ENCODE data around the gene HTN1.

HTN1 gene

GRCh38 chr4:70059149-70059548 is 8.9 kb downstream of the HTN1 start:
- Histone ChIP-seq H3K9ac (no peak overlapping the region), H3K4me3 (ENCODE audit: low read depth, low read length) (no peak overlapping the region), H3K27me3 (ENCODE audit: control insufficient read depth, insufficient read depth, low read length) (no peaks in the 10 kb centered on the region), H3K9me3 (ENCODE audit: control insufficient read depth, low read length) (no peaks in the 10 kb centered on the region), H3K4me1 (no peaks in the 10 kb centered on the region), H3K4me2 (ENCODE audit: low read length) (no peak overlapping the region), H3K36me3 (ENCODE audit: control insufficient read depth, insufficient read depth, low read length) (no peaks in the 10 kb centered on the region), H2AFZ (no peak overlapping the region), H3K27ac (no peak overlapping the region), H3K79me2 (no peaks in the 10 kb centered on the region)
- no peak for TF ChIP-seq CTCF (IDR thresholded peaks at IDR 0.05)

GRCh38 chr4:70062000-70062399 is 11.8 kb downstream of the HTN1 start:
- Histone ChIP-seq H3K4me3 (ENCODE audit: low read depth, low read length) (no peak overlapping the region), H3K27me3 (ENCODE audit: control insufficient read depth, insufficient read depth, low read length) (no peaks in the 10 kb centered on the region), H3K36me3 (ENCODE audit: control insufficient read depth, insufficient read depth, low read length) (no peaks in the 10 kb centered on the region), H3K4me2 (ENCODE audit: low read length) (no peak overlapping the region), H3K27ac (no peak overlapping the region), H3K4me1 (no peaks in the 10 kb centered on the region), H2AFZ (no peak overlapping the region), H3K79me2 (no peaks in the 10 kb centered on the region), H3K9ac (no peak overlapping the region), H3K9me3 (ENCODE audit: control insufficient read depth, low read length) (no peaks in the 10 kb centered on the region)
- no peak for TF ChIP-seq CTCF (IDR thresholded peaks at IDR 0.05)

- H3K27me3 ChIP-seq (ENCODE audit: control insufficient read depth, insufficient read depth, low read length) = no peaks in the 10 kb centered on the region
These were observed 30.0 kb downstream of the HTN1 start for GRCh38 chr4:70080205-70080604.

GRCh38 chr4:70099206-70099605 is 49.0 kb downstream of the HTN1 start:
- no peak overlapping the region for H3K9ac ChIP-seq
- H3K27me3 ChIP-seq (ENCODE audit: control insufficient read depth, insufficient read depth, low read length) = no peaks in the 10 kb centered on the region
- H3K4me2 ChIP-seq (ENCODE audit: low read length) = no peak overlapping the region
- H3K36me3 ChIP-seq (ENCODE audit: control insufficient read depth, insufficient read depth, low read length) = no peaks in the 10 kb centered on the region
- no peak overlapping the region for H3K27ac ChIP-seq
- no peak for TF ChIP-seq CTCF (IDR thresholded peaks at IDR 0.05)
- H3K4me1 ChIP-seq = no peaks in the 10 kb centered on the region
- no peak overlapping the region for H2AFZ ChIP-seq
- no peaks in the 10 kb centered on the region for H3K9me3 ChIP-seq (ENCODE audit: control insufficient read depth, low read length)
- no peak overlapping the region for H3K4me3 ChIP-seq (ENCODE audit: low read depth, low read length)
- H3K79me2 ChIP-seq = no peaks in the 10 kb centered on the region

More at GRCh38 chr4:70080205-70080604, 30.0 kb downstream of the HTN1 start:
- Histone ChIP-seq H3K79me2 (no peaks in the 10 kb centered on the region), H3K36me3 (ENCODE audit: control insufficient read depth, insufficient read depth, low read length) (no peaks in the 10 kb centered on the region), H3K4me3 (ENCODE audit: low read depth, low read length) (no peak overlapping the region), H3K4me1 (no peaks in the 10 kb centered on the region), H3K27ac (no peak overlapping the region), H3K9me3 (ENCODE audit: control insufficient read depth, low read length) (no peaks in the 10 kb centered on the region), H2AFZ (no peak overlapping the region), H3K4me2 (ENCODE audit: low read length) (no peak overlapping the region), H3K9ac (no peak overlapping the region)
- TF ChIP-seq CTCF (IDR thresholded peaks at IDR 0.05) = no peak
